Vagina (tissue), 2 donors: ENCODE data around the gene ABCA3. TPM values are rescaled to one million over a fixed set of nuclear protein-coding genes. Genes with fewer than 3 reads are reported as not detected.

Experiments
- DNase-seq, 2 donors: peaks; one replicate each; pipeline ENCODE4 v3.0.0-alpha.2; 2017; ENCODE audit errors: extremely low spot score in 2 of 2
- H3K27ac ChIP-seq: fragments of 200-600 bp; sonication (generic); one replicate; pipeline ENCODE4 v1.5.1; 2019
- H3K27me3 ChIP-seq: fragments of 200-600 bp; sonication (generic); one replicate; pipeline ENCODE4 v1.5.1; 2019
- H3K36me3 ChIP-seq, 2 donors: fragments of 200-600 bp; sonication (generic); one replicate each; pipeline ENCODE4 v1.5.1; 2017 to 2019
- H3K4me1 ChIP-seq: fragments of 200-600 bp; sonication (generic); one replicate; pipeline ENCODE4 v1.5.1; 2019
- H3K4me3 ChIP-seq, 2 donors: fragments of 200-600 bp; sonication (generic); 1 replicate in 1 of 2; 2 replicates in 1 of 2; pipeline ENCODE4 v1.5.1; 2016 to 2019
- H3K9me3 ChIP-seq: fragments of 200-600 bp; sonication (generic); one replicate; pipeline ENCODE4 v1.5.1; 2019
- POLR2A ChIP-seq, 2 donors: fragments of 450-650 bp; IDR thresholded peaks; one replicate each; pipeline ENCODE4 v1.6.1; 2017; ENCODE audit warnings: antibody characterized with exemption in 2 of 2, mild to moderate bottlenecking in 2 of 2, moderate library complexity in 2 of 2
- POLR2AphosphoS5 ChIP-seq, 2 donors: sonication (generic); formaldehyde crosslinking; IDR thresholded peaks; one replicate each; pipeline ENCODE4 v1.9.0; 2017; ENCODE audit warnings: antibody characterized with exemption in 2 of 2, mild to moderate bottlenecking in 2 of 2, low read depth in 1 of 2; ENCODE audit not compliant: insufficient read depth in 1 of 2
- intact Hi-C: fragments of 100-400 bp; cut with DNase I; formaldehyde crosslinking; loops from one replicate; pipeline ENCODE4 v1.15.1; 2023
- total RNA-seq: library from RNA; depleted of rRNA; stranded (reverse); fragments of >200 nt; gene quantifications from one replicate; pipeline ENCODE4 v1.2.3, GENCODE V29; 2016
- TF ChIP-seq, protein P1 (sequence below), 3 experiments: fragments of 450-650 bp in 2 of 3; fragments of 200-600 bp in 1 of 3; sonication (generic) in 1 of 3; IDR thresholded peaks; one replicate each; pipeline ENCODE4 v1.5.1; 2017 to 2019; ENCODE audit warnings: antibody characterized with exemption in 3 of 3, mild to moderate bottlenecking in 2 of 3, moderate library complexity in 2 of 3

The ABCA3 gene
- total RNA-seq, 1 donor from 2014 or later, result 5.4 TPM

DNA sequence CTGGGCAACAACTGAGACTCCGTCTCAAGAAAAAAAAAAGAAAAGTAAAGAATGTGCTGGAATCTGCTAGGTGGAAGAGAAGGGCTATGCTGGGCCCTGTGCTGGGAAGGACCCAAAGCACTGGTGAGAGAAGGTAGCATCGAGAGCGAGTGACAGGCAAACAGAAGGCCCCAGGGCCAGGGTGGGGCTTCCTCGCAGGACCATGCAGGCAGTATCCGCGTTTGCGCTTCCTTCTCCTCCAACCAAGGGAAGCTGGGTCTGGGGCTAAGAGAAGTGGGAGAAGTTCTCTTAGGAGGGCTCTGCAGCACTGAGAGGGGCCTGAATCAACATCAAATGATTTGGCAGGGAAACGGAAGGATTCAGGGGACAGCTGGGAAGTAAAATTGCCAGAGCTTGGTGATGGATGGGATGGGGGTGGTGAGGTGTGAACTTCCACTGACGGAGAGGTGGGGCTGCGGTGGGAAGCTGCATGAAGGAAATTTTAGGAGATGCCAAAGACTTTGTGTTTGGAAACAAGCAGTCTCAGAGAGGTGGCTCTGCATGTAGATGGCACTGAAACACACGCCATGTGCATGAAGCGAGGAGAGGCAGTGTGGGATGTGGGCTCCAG is 83.9 kb downstream of the ABCA3 start:
- intact Hi-C loops, result loop anchor here (10.0 kb wide), 1 partner anchor 258 kb away; the partner anchor contains the start of gene ATP6V0C
- H3K4me1 ChIP-seq, result peaks cover 7% of the 10 kb centered on the region
- no peaks in the 10 kb centered on the region for H3K27me3 ChIP-seq
- no peak overlapping the region for H3K27ac ChIP-seq
- H3K9me3 ChIP-seq, result no peaks in the 10 kb centered on the region
- TF ChIP-seq POLR2AphosphoS5 (IDR thresholded peaks at IDR 0.05; ENCODE audit: insufficient read depth in 1 of 2, low read depth in 1 of 2), result no peak
- TF ChIP-seq POLR2A (IDR thresholded peaks at IDR 0.05), result no peak
- TF ChIP-seq, protein P1, sequence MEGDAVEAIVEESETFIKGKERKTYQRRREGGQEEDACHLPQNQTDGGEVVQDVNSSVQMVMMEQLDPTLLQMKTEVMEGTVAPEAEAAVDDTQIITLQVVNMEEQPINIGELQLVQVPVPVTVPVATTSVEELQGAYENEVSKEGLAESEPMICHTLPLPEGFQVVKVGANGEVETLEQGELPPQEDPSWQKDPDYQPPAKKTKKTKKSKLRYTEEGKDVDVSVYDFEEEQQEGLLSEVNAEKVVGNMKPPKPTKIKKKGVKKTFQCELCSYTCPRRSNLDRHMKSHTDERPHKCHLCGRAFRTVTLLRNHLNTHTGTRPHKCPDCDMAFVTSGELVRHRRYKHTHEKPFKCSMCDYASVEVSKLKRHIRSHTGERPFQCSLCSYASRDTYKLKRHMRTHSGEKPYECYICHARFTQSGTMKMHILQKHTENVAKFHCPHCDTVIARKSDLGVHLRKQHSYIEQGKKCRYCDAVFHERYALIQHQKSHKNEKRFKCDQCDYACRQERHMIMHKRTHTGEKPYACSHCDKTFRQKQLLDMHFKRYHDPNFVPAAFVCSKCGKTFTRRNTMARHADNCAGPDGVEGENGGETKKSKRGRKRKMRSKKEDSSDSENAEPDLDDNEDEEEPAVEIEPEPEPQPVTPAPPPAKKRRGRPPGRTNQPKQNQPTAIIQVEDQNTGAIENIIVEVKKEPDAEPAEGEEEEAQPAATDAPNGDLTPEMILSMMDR (IDR thresholded peaks at IDR 0.05), result no peak
- H3K4me3 ChIP-seq, result no peak overlapping the region
- H3K36me3 ChIP-seq, result peaks cover 3 to 77% of the 10 kb centered on the region in 2 donors
- no peak for DNase-seq

GRCh38 chr16:2253293-2253692 is 87.2 kb downstream of the ABCA3 start:
- no peak for TF ChIP-seq POLR2A (IDR thresholded peaks at IDR 0.05)
- TF ChIP-seq, protein P1 (IDR thresholded peaks at IDR 0.05), result no peak
- TF ChIP-seq POLR2AphosphoS5 (IDR thresholded peaks at IDR 0.05; ENCODE audit: insufficient read depth in 1 of 2, low read depth in 1 of 2), result no peak
- intact Hi-C loops, result loop anchor here (10.0 kb wide), 1 partner anchor 262 kb away; the partner anchor contains the start of gene ATP6V0C
- Histone ChIP-seq H3K27me3 (no peaks in the 10 kb centered on the region), H3K36me3 (peaks cover 3 to 47% of the 10 kb centered on the region in 2 donors), H3K4me3 (no peak overlapping the region), H3K27ac (no peak overlapping the region), H3K4me1 (peaks cover 17% of the 10 kb centered on the region), H3K9me3 (no peaks in the 10 kb centered on the region)
- no peak for DNase-seq

- Histone ChIP-seq H3K9me3 (no peaks in the 10 kb centered on the region), H3K4me1 (peaks cover 17% of the 10 kb centered on the region), H3K27ac (no peak overlapping the region), H3K4me3 (no peak overlapping the region), H3K27me3 (no peaks in the 10 kb centered on the region), H3K36me3 (peaks cover 3 to 42% of the 10 kb centered on the region in 2 donors)
- no peak for TF ChIP-seq POLR2A (IDR thresholded peaks at IDR 0.05)
- TF ChIP-seq POLR2AphosphoS5 (IDR thresholded peaks at IDR 0.05; ENCODE audit: insufficient read depth in 1 of 2, low read depth in 1 of 2), result no peak
- TF ChIP-seq, protein P1 (IDR thresholded peaks at IDR 0.05), result no peak
- intact Hi-C loops, result loop anchor here (10.0 kb wide), 1 partner anchor 262 kb away; the partner anchor contains the start of gene ATP6V0C
- no peak for DNase-seq
These were observed 87.8 kb downstream of the ABCA3 start for GRCh38 chr16:2252806-2253148.

DNA sequence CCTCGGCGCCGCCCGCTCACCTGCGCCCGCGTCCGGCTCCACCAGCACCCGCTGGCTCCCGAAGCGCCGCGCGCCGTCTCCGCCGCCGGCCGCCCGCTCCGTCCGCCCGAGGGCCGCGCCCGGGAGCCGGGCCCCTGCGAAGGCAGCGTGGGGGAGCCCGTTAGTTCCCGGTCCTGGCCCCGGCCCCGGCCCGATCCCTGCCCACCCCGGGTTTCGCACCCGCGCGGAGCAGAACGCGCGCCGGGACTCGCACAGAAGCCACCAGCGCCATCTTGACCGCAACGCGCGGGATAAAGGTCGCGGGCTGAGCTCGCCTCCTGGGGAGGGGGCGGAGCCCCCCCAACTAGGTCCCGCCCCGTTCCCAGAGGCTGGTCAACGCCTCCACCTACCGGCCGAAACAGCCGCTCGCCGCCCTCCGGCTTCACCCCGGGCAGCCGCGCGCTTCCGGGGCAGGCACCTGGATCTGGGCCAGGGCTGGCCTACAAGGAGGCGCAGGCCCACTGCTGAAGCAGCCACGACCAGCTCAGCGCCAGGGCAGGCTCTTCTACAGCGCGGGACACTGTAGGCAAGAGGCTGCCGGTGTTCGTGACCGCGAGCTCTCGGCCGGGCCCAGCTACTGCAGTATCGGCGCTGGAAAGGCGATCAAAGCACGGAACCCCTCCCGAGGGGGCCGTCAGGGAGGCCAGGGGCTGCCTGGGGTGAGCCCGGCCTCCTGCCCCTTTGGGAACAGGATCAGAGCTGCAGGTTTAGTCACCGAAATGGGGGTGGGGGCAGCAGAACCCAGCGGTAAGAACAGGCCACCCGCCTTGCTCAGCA is 89.0 kb downstream of the ABCA3 start, which contains the start of gene ECI1:
Gene ECI1, minus strand, starts transcription at position 292 of the 816 bp plus-strand sequence. Its CDS starts 21 bp downstream, at position 271.
- intact Hi-C loops, result loop anchor here (10.0 kb wide), 1 partner anchor 263 kb away; the partner anchor contains the start of gene ATP6V0C
- TF ChIP-seq, protein P1 (IDR thresholded peaks at IDR 0.05), result peak; percentile 37 to 73 (median 68)
- peak; percentile 83 to 86 for TF ChIP-seq POLR2AphosphoS5 (IDR thresholded peaks at IDR 0.05; ENCODE audit: insufficient read depth in 1 of 2, low read depth in 1 of 2)
- peak in 1 of 2 donors; percentile 56 for TF ChIP-seq POLR2A (IDR thresholded peaks at IDR 0.05)
- Histone ChIP-seq H3K27ac (peak within 1 kb of the TSS; percentile 75), H3K9me3 (no peaks in the 10 kb centered on the region), H3K36me3 (peaks cover 3 to 33% of the 10 kb centered on the region in 2 donors), H3K4me1 (peaks cover 17% of the 10 kb centered on the region), H3K4me3 (peak within 1 kb of the TSS; percentile 57 to 88), H3K27me3 (no peaks in the 10 kb centered on the region)
- DNase-seq, result peak in 1 of 2 donors; percentile 92
